GM10248 (cell line): ENCODE data around the gene DENND1C.

ENCODE experiments used
- CTCF ChIA-PET: fragments of 300-600 bp; sonication (Branson Sonifier 250); formaldehyde crosslinking; extraction: SDS; loops from one replicate; lab custom pipeline; 2021; ENCODE audit warnings: antibody characterized with exemption; lab: Yijun Ruan, JAX
- POLR2A ChIA-PET: fragments of 350-650 bp; sonication (Branson Sonifier 250); formaldehyde crosslinking; extraction: SDS; loops from one replicate; lab custom pipeline; 2020; ENCODE audit warnings: antibody characterized with exemption; lab: Yijun Ruan, JAX
- DNase-seq: peaks from one replicate; pipeline ENCODE4 v3.0.0; 2012; ENCODE audit errors: extremely low spot score
- CTCF ChIP-seq: IDR thresholded peaks from 2 replicates; pipeline ENCODE4 v1.5.1; 2012; ENCODE audit warnings: mild to moderate bottlenecking, low read depth; ENCODE audit errors: extremely low read depth, missing control alignments, control extremely low read depth

The DENND1C gene

GRCh38 chr19:6459262-6460098, 22.1 kb downstream of the DENND1C start, which contains the start of gene SLC25A23:
SLC25A23 (minus strand) TSS chr19:6459792; CDS start chr19:6459628, 164 bp downstream.
- CTCF ChIA-PET, result interaction anchor here (0.8 to 1.6 kb wide), 3 partner anchors 13 to 31 kb away, joined by 3 to 6 read pairs (median 5); partner anchors contain the start of gene DENND1C

GRCh38 chr19:6458695-6459261, 22.8 kb downstream of the DENND1C start:
- DNase-seq, result no peak
- no peak for TF ChIP-seq CTCF
- POLR2A ChIA-PET, result no interaction called here
- CTCF ChIA-PET, result interaction anchor here (0.8 to 1.6 kb wide), 5 partner anchors 14 to 405 kb away, joined by 3 to 6 read pairs (median 3); partner anchors contain the start of gene DENND1C

More at GRCh38 chr19:6459262-6460098, 22.1 kb downstream of the DENND1C start, which contains the start of gene SLC25A23:
- no peak for TF ChIP-seq CTCF
- POLR2A ChIA-PET, result interaction anchor here (0.6 kb wide), 2 partner anchors 73 to 783 kb away, joined by 3 read pairs; no protein-coding TSS in a partner anchor
- DNase-seq, result peak; percentile 90

- CTCF ChIA-PET, result interaction anchor here (0.8 to 1.2 kb wide), 3 partner anchors 24 to 405 kb away, joined by 3 to 6 read pairs (median 3); partner anchors contain the start of gene DENND1C
- no peak for TF ChIP-seq CTCF
Measured at GRCh38 chr19:6457958-6458694, 23.5 kb downstream of the DENND1C start.

GRCh38 chr19:6455924-6456323, 25.7 kb downstream of the DENND1C start:
- no peak for DNase-seq
- ChIA-PET CTCF (interaction anchor here (1.5 kb wide), 1 partner anchor 9 kb away, joined by 3 read pairs; no protein-coding TSS in a partner anchor), POLR2A (no interaction called here)
- TF ChIP-seq CTCF, result no peak

More at GRCh38 chr19:6457958-6458694, 23.5 kb downstream of the DENND1C start:
- DNase-seq, result peak; percentile 64
- POLR2A ChIA-PET, result no interaction called here

- no peak for TF ChIP-seq CTCF
- ChIA-PET CTCF (interaction anchor here (1.0 kb wide), 1 partner anchor 88 kb away, joined by 3 read pairs; no protein-coding TSS in a partner anchor), POLR2A (no interaction called here)
- DNase-seq, result no peak
Measured at GRCh38 chr19:6453951-6454565, 27.5 kb downstream of the DENND1C start.

DNA sequence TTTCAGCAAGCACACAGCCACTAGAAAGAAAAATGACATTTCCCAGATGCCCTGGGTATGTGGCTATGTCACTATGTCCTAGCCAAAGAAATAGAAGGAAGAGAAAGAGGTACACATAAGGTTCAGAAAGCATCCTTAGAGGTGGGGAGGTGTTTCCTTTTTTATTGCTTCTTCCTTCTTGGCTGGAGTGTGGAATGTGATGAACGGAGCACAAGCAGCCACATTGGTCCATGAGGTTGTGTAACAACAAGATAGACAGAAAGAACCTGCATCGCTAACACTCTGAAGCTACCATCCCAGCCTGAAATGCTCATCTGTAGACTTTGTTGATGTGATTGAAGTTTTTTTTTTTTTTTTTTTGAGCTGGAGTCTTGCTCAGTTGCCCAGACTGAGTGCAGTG, 28.7 kb downstream of the DENND1C start:
- no peak for DNase-seq
- POLR2A ChIA-PET, result no interaction called here
- TF ChIP-seq CTCF, result no peak
- CTCF ChIA-PET, result interaction anchor here (1.0 kb wide), 1 partner anchor 87 kb away, joined by 3 read pairs; no protein-coding TSS in a partner anchor
